ENCODE data around the gene BNIP3.

BNIP3 gene

DNA sequence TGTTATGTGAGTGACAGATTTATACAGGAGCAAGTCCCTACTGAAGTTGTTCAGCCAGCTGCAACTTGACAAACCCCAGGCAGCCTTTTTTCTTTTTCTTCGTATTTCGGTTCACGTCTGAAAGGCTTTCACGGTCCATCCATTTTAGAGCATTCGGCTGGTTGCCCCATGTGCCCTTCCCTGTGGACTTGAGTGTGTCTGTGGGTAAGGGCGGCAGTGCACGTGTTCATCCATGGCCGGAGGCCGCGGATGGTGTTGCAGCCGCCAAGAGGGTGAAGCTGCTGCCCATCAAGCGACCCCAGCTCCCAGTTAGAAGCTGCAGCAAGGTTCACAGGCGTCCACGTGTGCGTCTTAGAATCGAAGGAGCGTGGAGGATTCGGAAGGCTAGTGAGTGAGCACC is 45.0 kb downstream of the BNIP3 start:
- TF ChIP-seq REST (IDR thresholded peaks at IDR 0.05; ENCODE audit: insufficient read depth in 1 of 2, low read depth in 2 of 2, low read length in 2 of 2) (no peak), SIN3A (IDR thresholded peaks at IDR 0.05; ENCODE audit: borderline replicate concordance, insufficient read depth, low read length) (no peak), POLR2AphosphoS5 (IDR thresholded peaks at IDR 0.05; ENCODE audit: low read depth, low read length) (no peak), FOXP2 (optimal IDR thresholded peaks at IDR 0.05; ENCODE audit: borderline replicate concordance, extremely low read depth, extremely low read length, insufficient read depth) (no peak), TAF1 (IDR thresholded peaks at IDR 0.05; ENCODE audit: borderline replicate concordance, insufficient read depth, low read length) (no peak)

GRCh38 chr10:131936294-131936693 is 45.4 kb downstream of the BNIP3 start:
- TF ChIP-seq REST (IDR thresholded peaks at IDR 0.05; ENCODE audit: insufficient read depth in 1 of 2, low read depth in 2 of 2, low read length in 2 of 2) (no peak), POLR2AphosphoS5 (IDR thresholded peaks at IDR 0.05; ENCODE audit: low read depth, low read length) (no peak), FOXP2 (optimal IDR thresholded peaks at IDR 0.05; ENCODE audit: borderline replicate concordance, extremely low read depth, extremely low read length, insufficient read depth) (no peak), SIN3A (IDR thresholded peaks at IDR 0.05; ENCODE audit: borderline replicate concordance, insufficient read depth, low read length) (no peak), TAF1 (IDR thresholded peaks at IDR 0.05; ENCODE audit: borderline replicate concordance, insufficient read depth, low read length) (no peak)

DNA sequence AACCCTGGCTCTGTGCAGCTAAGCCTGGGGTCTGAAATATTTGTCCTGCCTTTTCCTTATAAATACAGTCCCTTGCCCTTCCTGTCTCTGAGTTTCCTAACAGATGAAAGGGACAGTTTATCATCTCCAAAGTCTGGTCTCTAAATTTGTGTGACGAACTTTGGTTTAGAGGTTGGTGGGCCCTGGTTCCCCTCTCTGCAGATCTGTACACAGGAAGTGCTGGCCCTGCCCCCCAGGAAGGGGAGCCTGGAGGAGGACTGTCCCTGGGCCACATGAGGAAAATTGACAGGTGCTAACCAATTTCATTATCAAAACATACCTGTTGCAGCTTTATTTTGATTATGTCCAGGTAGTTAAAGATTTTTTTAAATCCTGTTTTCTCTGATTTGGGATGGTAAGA is 46.5 kb downstream of the BNIP3 start:
- TF ChIP-seq SIN3A (IDR thresholded peaks at IDR 0.05; ENCODE audit: borderline replicate concordance, insufficient read depth, low read length) (no peak), TAF1 (IDR thresholded peaks at IDR 0.05; ENCODE audit: borderline replicate concordance, insufficient read depth, low read length) (no peak), REST (IDR thresholded peaks at IDR 0.05; ENCODE audit: insufficient read depth in 1 of 2, low read depth in 2 of 2, low read length in 2 of 2) (no peak), POLR2AphosphoS5 (IDR thresholded peaks at IDR 0.05; ENCODE audit: low read depth, low read length) (no peak), FOXP2 (optimal IDR thresholded peaks at IDR 0.05; ENCODE audit: borderline replicate concordance, extremely low read depth, extremely low read length, insufficient read depth) (no peak)

- TF ChIP-seq TAF1 (IDR thresholded peaks at IDR 0.05; ENCODE audit: borderline replicate concordance, insufficient read depth, low read length) = no peak
- TF ChIP-seq SIN3A (IDR thresholded peaks at IDR 0.05; ENCODE audit: borderline replicate concordance, insufficient read depth, low read length) = no peak
- no peak for TF ChIP-seq FOXP2 (optimal IDR thresholded peaks at IDR 0.05; ENCODE audit: borderline replicate concordance, extremely low read depth, extremely low read length, insufficient read depth)
- no peak for TF ChIP-seq REST (IDR thresholded peaks at IDR 0.05; ENCODE audit: insufficient read depth in 1 of 2, low read depth in 2 of 2, low read length in 2 of 2)
- no peak for TF ChIP-seq POLR2AphosphoS5 (IDR thresholded peaks at IDR 0.05; ENCODE audit: low read depth, low read length)
Observed at GRCh38 chr10:131934769-131935168, 47.0 kb downstream of the BNIP3 start.

DNA sequence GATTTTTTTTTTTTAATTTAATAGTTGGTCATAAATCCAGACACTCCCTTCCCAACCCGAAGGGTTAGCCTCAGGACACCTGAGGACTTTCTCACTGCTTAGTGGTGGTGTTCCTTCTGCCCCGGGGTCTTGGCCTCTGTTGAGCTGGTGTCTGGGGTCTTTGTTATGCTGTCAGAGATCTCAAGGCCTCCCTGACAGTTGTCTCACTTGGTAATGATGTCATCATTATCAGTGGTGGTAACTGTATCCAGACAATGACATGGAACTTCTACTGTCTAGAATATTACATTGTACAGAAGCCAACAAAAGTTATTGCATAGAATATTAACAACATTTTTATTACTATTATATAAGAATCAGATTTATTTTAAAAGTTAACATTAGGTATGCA is 48.0 kb downstream of the BNIP3 start:
- TF ChIP-seq SIN3A (IDR thresholded peaks at IDR 0.05; ENCODE audit: borderline replicate concordance, insufficient read depth, low read length) (no peak), TAF1 (IDR thresholded peaks at IDR 0.05; ENCODE audit: borderline replicate concordance, insufficient read depth, low read length) (no peak), POLR2AphosphoS5 (IDR thresholded peaks at IDR 0.05; ENCODE audit: low read depth, low read length) (no peak), FOXP2 (optimal IDR thresholded peaks at IDR 0.05; ENCODE audit: borderline replicate concordance, extremely low read depth, extremely low read length, insufficient read depth) (no peak), REST (IDR thresholded peaks at IDR 0.05; ENCODE audit: insufficient read depth in 1 of 2, low read depth in 2 of 2, low read length in 2 of 2) (no peak)

Measured in PFSK-1 (cell line).